ENCODE data around the gene CHD5. TPM values are rescaled to one million over a fixed set of nuclear protein-coding genes. Genes with fewer than 3 reads are reported as not detected.

CHD5 gene
- total RNA-seq, 1 experiment from 2014 or later: 1.6 TPM

DNA sequence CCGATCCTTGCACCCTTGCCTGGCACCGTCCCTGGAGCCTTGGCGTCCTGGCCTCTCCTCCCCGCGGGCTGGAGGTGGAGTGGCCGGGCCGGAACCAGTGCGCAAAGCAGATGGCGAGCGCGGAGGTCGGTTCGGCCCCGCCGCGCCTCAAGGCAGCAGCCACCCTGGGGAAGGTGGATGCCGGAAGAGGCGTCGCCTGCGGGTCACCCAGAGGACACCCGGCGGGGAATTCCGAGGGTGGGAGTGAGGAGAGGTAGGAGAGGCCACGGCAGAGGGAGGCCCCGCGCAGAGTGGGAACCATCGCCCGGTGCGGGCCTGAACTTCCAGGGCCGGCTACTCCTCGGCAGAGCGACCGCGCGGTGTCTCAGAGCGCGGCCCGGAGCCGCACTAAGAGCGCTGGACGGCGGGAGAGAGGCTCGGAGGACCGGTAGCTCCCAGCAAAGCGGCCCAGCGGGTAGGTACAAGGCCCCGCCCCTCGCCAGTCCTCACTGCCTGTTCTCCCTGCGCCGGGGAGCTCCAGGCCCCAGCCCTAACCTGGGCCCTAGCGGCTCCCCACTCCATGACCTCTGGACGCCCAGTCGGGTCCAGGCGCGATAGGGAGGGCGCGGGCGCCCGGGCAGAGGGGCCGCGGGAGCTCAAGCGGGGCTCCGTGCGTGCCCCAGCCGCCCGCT, 25.9 kb upstream of the CHD5 start, which contains the start of gene RNF207:
Gene RNF207 (plus strand): TSS at position 271 of the 671 bp plus-strand sequence. CDS start 417 bp downstream, outside the sequence.
- H3K79me1 ChIP-seq (ENCODE audit: insufficient read depth, low read depth, low read length, poor library complexity, severe bottlenecking): no peaks in the 10 kb centered on the region
- H3K79me2 ChIP-seq (ENCODE audit: insufficient read depth, low read length): no peaks in the 10 kb centered on the region
- H4K91ac ChIP-seq (ENCODE audit: insufficient read length, low read depth, low read length): no peak within 1 kb of the TSS
- H3K56ac ChIP-seq (ENCODE audit: insufficient read length, low read depth, low read length): no peak within 1 kb of the TSS
- H2AK5ac ChIP-seq (ENCODE audit: insufficient read length, low read length): no peak within 1 kb of the TSS
- no peak within 1 kb of the TSS for H3K18ac ChIP-seq (ENCODE audit: insufficient read length, low read depth, low read length)
- no peak within 1 kb of the TSS for H2BK20ac ChIP-seq (ENCODE audit: low read depth, low read length, poor library complexity, severe bottlenecking)
- H3K4ac ChIP-seq (ENCODE audit: low read depth, low read length): no peak within 1 kb of the TSS
- Mint-ChIP-seq H3K4me1 (peaks cover 8 to 26% of the 10 kb centered on the region in 2 experiments), H3K27me3 (ENCODE audit: low read depth) (peaks cover 43% of the 10 kb centered on the region), H3K9me3 (no peaks in the 10 kb centered on the region), H3K36me3 (ENCODE audit: insufficient read depth in 1 of 3, low read depth in 3 of 3) (no peaks in the 10 kb centered on the region), H3K27ac (no peak within 1 kb of the TSS; a peak in 1 of 7 replicates), H3K4me3 (peak within 1 kb of the TSS; percentile 54 to 74)
- no peaks in the 10 kb centered on the region for H3K4me1 ChIP-seq (ENCODE audit: insufficient read depth, low read length)
- no peak for TF ChIP-seq CTCF (conservative IDR thresholded peaks at IDR 0.05)
- no peak within 1 kb of the TSS for H3K14ac ChIP-seq (ENCODE audit: insufficient read depth, low read length)
- no peak within 1 kb of the TSS for H2BK5ac ChIP-seq (ENCODE audit: insufficient read length, low read length)
- WGBS (ENCODE audit: extremely low coverage, insufficient read length, low lambda C conversion rate): no CpG with 5 or more reads among the region's 66 CpGs
- no peak within 1 kb of the TSS for H4K5ac ChIP-seq (ENCODE audit: insufficient read length, low read depth, low read length)
- no peak within 1 kb of the TSS for H4K8ac ChIP-seq (replicated peaks; ENCODE audit: insufficient read length, low read depth, low read length)
- no peak within 1 kb of the TSS for H2AFZ ChIP-seq (ENCODE audit: low read length)
- H2BK120ac ChIP-seq (ENCODE audit: low read depth, low read length, poor library complexity, severe bottlenecking): no peak within 1 kb of the TSS
- no peaks in the 10 kb centered on the region; the same call in 1 of the 2 replicates for H3K27me3 ChIP-seq (ENCODE audit: insufficient read depth, low read length)
- H4K20me1 ChIP-seq (ENCODE audit: control insufficient read depth, insufficient read depth, insufficient read length): no peaks in the 10 kb centered on the region
- H3K9me3 ChIP-seq (ENCODE audit: control insufficient read depth, low read depth, low read length): no peaks in the 10 kb centered on the region
- no peak within 1 kb of the TSS; the same call in 1 of the 2 replicates for H2BK15ac ChIP-seq (ENCODE audit: low read depth, low read length)
- no peak within 1 kb of the TSS for H3K9ac ChIP-seq (ENCODE audit: extremely low read depth, insufficient read length, low read length)
- peaks cover 19% of the 10 kb centered on the region for H3K23me2 ChIP-seq (ENCODE audit: insufficient read length, low read depth, low read length, poor library complexity, severe bottlenecking)
- peak within 1 kb of the TSS; percentile 51 for H3K4me2 ChIP-seq (ENCODE audit: insufficient read depth, insufficient read length, low read length)
- peak within 1 kb of the TSS; percentile 8 for H3K27ac ChIP-seq (ENCODE audit: insufficient read length, low read depth, low read length)
- H3K23ac ChIP-seq (ENCODE audit: insufficient read length, low read depth, low read length): no peak within 1 kb of the TSS
- no peak within 1 kb of the TSS for H3T11ph ChIP-seq (ENCODE audit: low read length)
- DNase-seq: peak; percentile 87
- H2BK12ac ChIP-seq (ENCODE audit: insufficient read length, low read depth, low read length): no peak within 1 kb of the TSS
